RWPE1 (cell line): ENCODE measurements around the gene RING1.

Experiments
- CTCF ChIA-PET: fragments of 350-600 bp; sonication (Branson Sonifier 250); formaldehyde crosslinking; extraction: SDS; loops from one replicate; lab custom pipeline; 2021; lab: Yijun Ruan, JAX
- POLR2A ChIA-PET: fragments of 400-600 bp; formaldehyde crosslinking; extraction: SDS; loops from one replicate; lab custom pipeline; 2020; ENCODE audit warnings: antibody characterized with exemption; ENCODE audit not compliant: low non-redundant PET; lab: Yijun Ruan, JAX
- DNase-seq: peaks from one replicate; pipeline ENCODE4 v3.0.0; 2012; ENCODE audit warnings: low spot score
- H3K27ac ChIP-seq: fragments of 450-650 bp; 2 replicates; pipeline ENCODE4 v1.5.1; 2017
- TF ChIP-seq, protein P1 (sequence below): fragments of 450-650 bp; conservative IDR thresholded peaks from 2 replicates; pipeline ENCODE4 v1.5.1; 2017; ENCODE audit warnings: low read depth, mild to moderate bottlenecking

The RING1 gene

DNA sequence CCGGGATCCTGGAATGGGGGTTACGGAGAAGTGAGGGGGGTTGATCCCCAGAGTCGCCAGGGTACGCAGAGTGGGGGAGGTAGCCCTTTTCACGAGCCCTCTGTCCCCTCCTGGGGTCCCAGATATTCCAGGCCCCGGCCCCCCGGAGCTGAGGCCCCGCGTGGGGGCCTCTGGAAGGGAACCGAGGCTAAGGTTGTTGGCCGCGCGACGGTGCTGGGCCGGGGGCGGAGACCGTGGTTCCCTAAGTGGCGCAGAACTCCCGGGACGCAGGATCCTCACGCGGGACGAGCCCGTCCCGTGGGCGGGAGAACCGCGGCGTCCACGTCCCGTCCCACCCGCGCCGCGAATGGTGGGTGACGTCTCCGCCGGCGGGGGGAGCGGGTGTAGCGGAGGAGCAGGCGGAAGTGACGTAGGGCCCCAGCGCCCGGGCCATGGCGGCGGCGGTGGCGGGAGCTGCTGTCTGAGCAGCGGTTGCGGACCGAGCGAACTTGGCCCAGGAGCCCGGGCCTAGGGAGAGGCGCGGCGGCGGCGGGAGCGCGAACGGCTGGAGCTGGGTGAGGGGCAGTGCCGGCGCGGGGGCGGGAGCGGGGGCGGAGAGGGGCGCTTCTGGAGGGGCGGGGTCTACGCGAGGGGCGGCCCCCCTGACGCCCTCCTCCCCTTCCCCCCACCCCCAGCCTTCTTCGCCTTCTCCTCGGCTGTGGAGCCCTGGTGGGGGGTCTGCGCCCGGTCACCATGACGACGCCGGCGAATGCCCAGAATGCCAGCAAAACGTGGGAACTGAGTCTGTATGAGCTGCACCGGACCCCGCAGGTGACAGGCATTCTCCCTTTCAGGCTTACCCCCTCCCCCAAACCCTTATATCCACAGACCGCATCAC, at the start of gene RING1:
Gene RING1, plus strand, starts transcription at position 410 of the 877 bp plus-strand sequence. Its CDS starts 323 bp downstream, at position 733.
- CTCF ChIA-PET: interaction anchor here (2.1 kb wide), 1 partner anchor 40 kb away, joined by 8 read pairs; no protein-coding TSS in a partner anchor

DNA sequence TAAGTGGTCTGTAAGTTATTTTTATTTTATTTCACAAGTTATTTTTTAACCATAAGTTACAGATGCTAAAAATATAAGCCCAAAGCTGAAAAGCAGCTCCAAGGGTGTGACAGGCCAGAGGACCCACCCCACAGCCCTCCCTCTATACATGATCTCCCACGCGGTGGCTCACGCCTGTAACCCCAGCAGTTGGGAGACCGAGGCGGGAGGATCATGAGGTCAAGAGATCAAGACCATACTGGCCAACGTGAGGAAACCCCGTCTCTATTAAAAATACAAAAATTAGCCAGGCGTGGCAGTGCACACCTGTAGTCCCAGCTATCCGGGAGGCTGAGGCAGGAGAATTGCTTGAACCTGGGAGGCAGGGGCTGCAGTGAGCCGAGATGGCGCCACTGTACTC, 48.2 kb upstream of the RING1 start:
- POLR2A ChIA-PET: no interaction called here
- no peak for DNase-seq
- peak overlapping the region; percentile 86 for H3K27ac ChIP-seq
- CTCF ChIA-PET: interaction anchor here (2.8 kb wide), 1 partner anchor 12 kb away, joined by 18 read pairs; no protein-coding TSS in a partner anchor
- TF ChIP-seq, protein P1, sequence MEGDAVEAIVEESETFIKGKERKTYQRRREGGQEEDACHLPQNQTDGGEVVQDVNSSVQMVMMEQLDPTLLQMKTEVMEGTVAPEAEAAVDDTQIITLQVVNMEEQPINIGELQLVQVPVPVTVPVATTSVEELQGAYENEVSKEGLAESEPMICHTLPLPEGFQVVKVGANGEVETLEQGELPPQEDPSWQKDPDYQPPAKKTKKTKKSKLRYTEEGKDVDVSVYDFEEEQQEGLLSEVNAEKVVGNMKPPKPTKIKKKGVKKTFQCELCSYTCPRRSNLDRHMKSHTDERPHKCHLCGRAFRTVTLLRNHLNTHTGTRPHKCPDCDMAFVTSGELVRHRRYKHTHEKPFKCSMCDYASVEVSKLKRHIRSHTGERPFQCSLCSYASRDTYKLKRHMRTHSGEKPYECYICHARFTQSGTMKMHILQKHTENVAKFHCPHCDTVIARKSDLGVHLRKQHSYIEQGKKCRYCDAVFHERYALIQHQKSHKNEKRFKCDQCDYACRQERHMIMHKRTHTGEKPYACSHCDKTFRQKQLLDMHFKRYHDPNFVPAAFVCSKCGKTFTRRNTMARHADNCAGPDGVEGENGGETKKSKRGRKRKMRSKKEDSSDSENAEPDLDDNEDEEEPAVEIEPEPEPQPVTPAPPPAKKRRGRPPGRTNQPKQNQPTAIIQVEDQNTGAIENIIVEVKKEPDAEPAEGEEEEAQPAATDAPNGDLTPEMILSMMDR: no peak

More for the DNA sequence above, at the start of gene RING1:
- peak within 1 kb of the TSS; percentile 95 for H3K27ac ChIP-seq
- POLR2A ChIA-PET: interaction anchor here (0.6 to 0.7 kb wide), 2 partner anchors 28 to 40 kb away, joined by 5 read pairs; no protein-coding TSS in a partner anchor
- TF ChIP-seq, protein P1: no peak
- peak; percentile 84 for DNase-seq

DNA sequence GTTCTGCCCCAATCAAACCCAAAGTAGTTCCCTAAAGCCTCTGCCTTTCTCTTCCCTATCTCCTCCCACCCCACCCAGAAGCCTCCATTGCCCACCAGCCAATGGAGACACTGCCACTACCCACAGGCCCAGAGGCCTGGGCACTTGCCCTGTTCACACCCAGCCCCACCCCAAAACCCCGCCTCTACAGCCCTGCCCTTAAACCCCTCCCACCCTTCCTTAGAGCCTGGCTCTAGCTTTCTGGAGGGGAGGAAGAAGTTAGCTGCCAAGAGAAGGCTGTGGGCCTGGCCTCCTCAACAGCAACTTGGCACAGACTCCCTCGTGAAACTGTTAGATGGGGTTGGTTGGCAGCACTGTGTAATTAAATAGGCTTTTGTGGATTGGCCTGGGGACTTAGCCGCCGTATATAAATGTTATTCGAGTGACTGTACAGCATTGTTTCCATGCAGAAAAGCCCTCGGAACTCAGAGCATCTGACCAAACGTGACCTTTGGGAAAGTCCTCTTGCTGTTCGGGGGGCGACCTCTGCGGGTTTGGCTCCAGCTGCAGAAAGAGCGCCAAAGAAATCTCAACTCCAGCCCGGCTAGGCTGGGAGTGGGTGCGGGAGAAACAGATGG, 47.5 kb upstream of the RING1 start:
- POLR2A ChIA-PET: no interaction called here
- DNase-seq: peak; percentile 68
- CTCF ChIA-PET: interaction anchor here (0.5 to 2.8 kb wide), 13 partner anchors 11 to 252 kb away, joined by 3 to 18 read pairs (median 5); no protein-coding TSS in a partner anchor
- TF ChIP-seq, protein P1: no peak
- H3K27ac ChIP-seq: peak overlapping the region; percentile 86

DNA sequence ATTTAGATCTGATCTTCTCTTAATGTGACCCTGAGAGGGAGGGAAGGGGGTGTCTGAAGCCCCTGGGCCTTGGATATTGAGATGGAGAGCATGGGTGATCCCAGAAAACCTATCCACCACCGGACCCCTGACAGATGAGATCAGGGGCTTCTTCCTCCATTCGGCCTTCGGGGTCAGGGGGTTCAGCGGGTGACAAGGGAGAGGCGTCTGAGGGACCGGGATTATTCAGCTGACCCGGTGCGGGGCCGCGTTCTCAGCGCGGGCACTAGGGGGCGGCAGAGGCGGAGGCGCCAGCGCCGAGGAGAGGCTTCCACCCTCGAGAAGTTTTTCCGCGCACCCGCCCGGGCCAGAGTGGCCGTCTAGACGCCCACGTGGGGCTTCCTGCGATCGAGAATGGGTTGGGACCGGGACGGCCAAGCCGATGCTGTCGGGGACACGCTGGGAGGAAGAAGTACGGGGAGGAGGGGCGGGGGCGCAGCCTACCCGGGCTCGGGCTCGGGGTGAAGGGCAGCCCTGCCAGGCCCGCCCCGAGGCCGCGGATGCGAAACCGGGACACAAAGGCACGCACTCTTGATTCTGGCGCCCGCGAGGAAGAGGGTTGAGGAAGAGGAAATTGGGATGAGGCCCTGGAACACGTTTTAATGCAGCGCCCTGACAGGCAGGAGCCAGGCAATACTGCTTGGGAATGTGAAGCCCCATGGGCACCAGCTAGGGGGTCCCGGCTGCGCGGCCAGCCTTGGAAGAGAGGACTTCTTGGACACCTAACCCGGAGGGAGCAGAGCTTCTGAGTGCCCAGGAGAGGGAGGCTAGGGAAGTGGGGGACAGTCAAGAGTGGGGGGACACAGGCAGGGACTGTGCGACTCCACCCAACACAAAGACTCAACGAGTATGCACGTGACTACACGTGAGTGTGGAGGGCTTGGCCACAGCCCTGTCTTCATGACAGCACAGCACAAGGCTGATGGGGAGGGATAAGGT, 46.7 kb upstream of the RING1 start:
- POLR2A ChIA-PET: no interaction called here
- CTCF ChIA-PET: interaction anchor here (0.5 to 2.8 kb wide), 15 partner anchors 11 to 867 kb away, joined by 3 to 18 read pairs (median 5); no protein-coding TSS in a partner anchor
- TF ChIP-seq, protein P1: peak; percentile 93
- DNase-seq: peak; percentile 76
- H3K27ac ChIP-seq: peak overlapping the region; percentile 86

DNA sequence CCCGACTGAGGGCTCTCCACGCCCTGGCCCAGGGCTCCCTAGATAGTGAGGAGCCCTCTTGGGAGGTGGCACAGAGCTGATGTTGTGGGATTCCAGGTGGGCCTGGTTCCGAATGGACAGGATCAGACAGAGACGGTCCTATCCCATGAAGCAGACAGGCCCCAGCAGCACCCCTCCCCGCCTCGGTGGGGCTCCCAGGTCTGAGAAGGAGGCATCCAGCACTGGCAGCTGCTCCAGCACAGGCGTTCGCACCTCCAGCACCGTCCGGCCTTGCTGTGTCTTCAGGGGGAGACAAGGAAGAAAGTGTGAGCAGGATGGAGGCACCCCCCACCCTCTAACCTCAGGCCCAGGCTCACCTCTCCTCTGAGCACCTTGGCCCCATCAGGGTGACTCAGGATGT, 44.8 kb upstream of the RING1 start:
- DNase-seq: no peak
- TF ChIP-seq, protein P1: no peak
- CTCF ChIA-PET: interaction anchor here (1.1 kb wide), 1 partner anchor 9 kb away, joined by 3 read pairs; no protein-coding TSS in a partner anchor
- POLR2A ChIA-PET: no interaction called here
- no peak overlapping the region for H3K27ac ChIP-seq
